Cerebellar cortex (tissue), 1 donor: ENCODE results near the gene GLT8D1.
"Not testable (repeated sequence)": the region's sequence is repeated elsewhere in the genome, so short reads cannot be mapped to it uniquely, and the experiment has no call there.

Experiments
- DNase-seq: peaks from one replicate; pipeline ENCODE4 v3.0.0-alpha.2; 2015; ENCODE audit warnings: low spot score

Gene GLT8D1

GRCh38 chr3:52705688-52706686 is at the start of gene GLT8D1, which contains the start of gene SPCS1:
Gene GLT8D1, minus strand, starts transcription at chr3:52705791. Its CDS starts 5,331 bp downstream, at chr3:52700460.
Gene SPCS1, plus strand, starts transcription at chr3:52706106. Its CDS starts 141 bp downstream, at chr3:52706247.
- peak; percentile 87 for DNase-seq

GRCh38 chr3:52754373-52754772 is 48.8 kb upstream of the GLT8D1 start:
- DNase-seq = no peak

GRCh38 chr3:52752045-52752660 is 46.6 kb upstream of the GLT8D1 start:
- DNase-seq = no peak

- DNase-seq = no peak
Observed at GRCh38 chr3:52743721-52744120, 38.1 kb upstream of the GLT8D1 start.

- no peak for DNase-seq
Observed at GRCh38 chr3:52743152-52743551, 37.6 kb upstream of the GLT8D1 start.

GRCh38 chr3:52742418-52743041 is 36.9 kb upstream of the GLT8D1 start:
- peak; percentile 32 for DNase-seq

- no peak for DNase-seq
Observed at GRCh38 chr3:52739730-52740129, 34.1 kb upstream of the GLT8D1 start.

GRCh38 chr3:52733256-52733891 is 27.8 kb upstream of the GLT8D1 start:
- DNase-seq = no peak

GRCh38 chr3:52731590-52731989 is 26.0 kb upstream of the GLT8D1 start:
- DNase-seq = no peak

- no peak for DNase-seq
Observed at GRCh38 chr3:52730681-52731080, 25.1 kb upstream of the GLT8D1 start.

GRCh38 chr3:52728753-52729152 is 23.2 kb upstream of the GLT8D1 start:
- not testable (repeated sequence) for DNase-seq

- DNase-seq = no peak
Observed at GRCh38 chr3:52724511-52724910, 18.9 kb upstream of the GLT8D1 start.

- DNase-seq = no peak
Observed at GRCh38 chr3:52723935-52724334, 18.3 kb upstream of the GLT8D1 start.

- DNase-seq = no peak
Observed at GRCh38 chr3:52722491-52722890, 16.9 kb upstream of the GLT8D1 start.

GRCh38 chr3:52721730-52722008 is 16.1 kb upstream of the GLT8D1 start:
- no peak for DNase-seq

- DNase-seq = no peak
Observed at GRCh38 chr3:52721002-52721729, 15.6 kb upstream of the GLT8D1 start.

GRCh38 chr3:52719618-52720017 is 14.0 kb upstream of the GLT8D1 start:
- no peak for DNase-seq

- DNase-seq = no peak
Observed at GRCh38 chr3:52715714-52716305, 10.2 kb upstream of the GLT8D1 start.

GRCh38 chr3:52714335-52715302 is 9.0 kb upstream of the GLT8D1 start:
- DNase-seq = no peak
